NCI-H146 treated with DMSO at 0.1 percent for 48 hours (cell line): ENCODE results near the gene DAP.
A peak's percentile ranks its signal among the peaks of the same experiment; 100 is the strongest.

Source experiments
- DNase-seq: peaks from one replicate; lab custom pipeline; 2025; ENCODE audit not compliant: unreplicated experiment; lab: John Stamatoyannopoulos, UW

DAP gene

GRCh38 chr5:10695055-10695649 lies 65.9 kb downstream of the DAP start:
- peak; percentile 6 for DNase-seq

DNA sequence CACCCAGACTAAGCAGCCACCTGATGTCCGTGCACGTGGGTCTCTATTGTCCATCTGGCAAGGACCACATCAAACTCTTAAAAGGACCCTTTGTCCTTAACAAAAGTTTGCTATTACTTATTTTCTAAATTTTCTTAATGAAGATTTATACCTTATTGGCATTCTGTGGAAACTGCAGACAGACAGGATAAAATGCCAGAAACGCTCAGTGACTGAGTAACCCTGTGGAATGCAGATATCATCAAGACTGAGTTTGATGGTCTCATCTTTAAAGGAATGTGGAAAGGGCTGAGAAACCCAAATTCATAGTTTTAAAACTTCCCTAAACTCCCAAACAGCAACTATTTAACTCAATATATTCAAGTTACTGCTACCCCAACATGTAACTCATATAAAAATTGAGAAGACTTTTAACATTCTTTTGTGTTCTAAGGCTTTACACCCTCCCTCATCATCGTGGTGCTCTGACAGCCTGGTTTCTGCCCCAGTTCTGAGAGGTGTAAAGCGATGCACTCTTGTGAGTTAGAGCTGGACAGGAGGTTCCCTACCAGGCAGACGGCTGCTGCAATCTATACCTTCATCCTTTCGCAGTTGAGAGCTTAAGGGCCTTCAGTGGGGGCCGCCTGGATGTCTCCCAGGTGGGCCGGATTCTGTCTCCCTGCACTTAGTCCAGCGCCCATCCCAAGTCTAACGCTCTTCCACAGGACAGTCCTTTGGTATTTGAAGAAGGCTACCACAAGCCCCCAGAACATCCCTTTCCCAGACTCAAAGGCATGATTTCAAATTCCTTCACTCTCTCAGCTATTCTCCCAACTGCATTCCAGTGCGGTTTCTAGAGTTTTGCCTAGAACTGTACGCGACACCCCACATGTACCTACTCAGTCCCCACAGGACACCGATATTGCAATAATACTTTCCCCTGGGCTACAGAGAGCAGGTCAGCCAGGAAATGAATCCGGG lies 68.9 kb downstream of the DAP start:
- DNase-seq, result no peak

DNA sequence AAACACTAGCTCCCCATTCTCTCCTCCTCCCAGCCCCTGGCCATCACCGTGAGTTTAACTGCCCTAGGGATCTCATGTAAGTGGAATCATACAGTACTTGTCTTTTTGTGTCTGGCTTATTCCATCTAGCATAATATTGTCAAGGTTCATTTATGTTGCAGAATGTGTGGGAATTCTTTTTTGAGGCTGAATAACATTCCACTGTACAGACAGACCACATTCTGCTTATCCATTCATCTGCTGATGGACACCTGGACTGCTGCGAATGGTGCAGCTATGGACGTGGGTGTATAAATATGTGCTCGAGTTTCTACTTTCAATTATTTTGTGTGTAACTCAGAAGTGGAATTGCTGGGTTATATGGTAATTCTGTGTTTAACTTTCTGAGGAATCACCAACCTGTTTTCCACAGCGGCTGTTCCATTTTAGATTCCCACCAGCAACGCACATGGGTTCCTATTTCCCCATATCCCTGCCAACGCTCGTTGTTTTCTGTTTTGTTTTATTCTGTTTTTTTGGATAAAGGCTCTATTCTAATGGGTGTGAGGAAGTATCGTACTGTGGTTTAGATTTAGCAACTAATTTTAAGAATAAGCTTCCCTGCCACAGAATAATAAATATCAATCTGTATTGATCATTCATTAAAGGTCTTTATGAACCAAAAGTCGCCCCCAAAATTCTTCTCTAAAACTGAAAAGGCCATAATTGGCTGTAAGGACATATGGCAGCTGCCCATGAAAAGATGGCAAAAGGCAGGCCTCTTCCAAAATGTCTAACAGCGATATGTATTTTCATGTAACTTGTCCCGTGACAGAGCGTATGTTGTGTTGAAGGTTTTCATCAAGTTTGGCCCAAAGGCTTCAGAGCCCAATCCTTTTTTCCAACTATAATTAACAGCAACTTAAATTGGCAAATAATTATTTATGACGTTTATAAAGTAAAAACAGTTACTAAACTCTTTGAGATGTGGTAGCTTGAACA lies 70.3 kb downstream of the DAP start:
- DNase-seq, result no peak

GRCh38 chr5:10689391-10690081 lies 71.5 kb downstream of the DAP start:
- no peak for DNase-seq

DNA sequence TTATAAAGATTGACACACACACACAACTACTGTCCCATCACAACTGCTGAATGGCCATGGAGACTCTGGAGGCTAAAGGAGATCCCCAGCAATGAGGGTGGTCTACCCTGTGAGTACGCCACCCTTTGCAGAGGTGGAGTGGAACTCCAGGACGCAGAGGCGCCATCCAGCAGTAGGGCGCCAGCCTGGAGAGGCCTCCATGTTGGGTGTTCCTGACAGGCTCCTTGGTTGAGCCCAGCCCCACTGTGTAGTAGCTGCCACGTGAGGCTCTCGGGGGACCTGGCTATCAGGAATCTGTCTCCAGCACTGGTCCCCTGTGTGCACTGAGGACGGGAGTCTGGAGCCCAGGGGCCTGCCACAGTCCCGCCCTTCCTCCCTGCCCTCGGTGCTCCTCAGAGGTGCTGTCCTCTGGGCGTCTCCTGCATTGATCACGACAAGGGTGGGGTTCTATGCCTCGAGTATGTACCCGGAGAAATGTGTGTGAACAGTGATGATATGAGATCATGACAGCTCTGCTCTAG lies 72.3 kb downstream of the DAP start:
- DNase-seq, result no peak

- no peak for DNase-seq
These were observed 74.1 kb downstream of the DAP start for GRCh38 chr5:10686890-10687289.

- no peak for DNase-seq
These were observed 75.9 kb downstream of the DAP start for GRCh38 chr5:10685115-10685521.

GRCh38 chr5:10684303-10685086 lies 76.5 kb downstream of the DAP start:
- no peak for DNase-seq

DNA sequence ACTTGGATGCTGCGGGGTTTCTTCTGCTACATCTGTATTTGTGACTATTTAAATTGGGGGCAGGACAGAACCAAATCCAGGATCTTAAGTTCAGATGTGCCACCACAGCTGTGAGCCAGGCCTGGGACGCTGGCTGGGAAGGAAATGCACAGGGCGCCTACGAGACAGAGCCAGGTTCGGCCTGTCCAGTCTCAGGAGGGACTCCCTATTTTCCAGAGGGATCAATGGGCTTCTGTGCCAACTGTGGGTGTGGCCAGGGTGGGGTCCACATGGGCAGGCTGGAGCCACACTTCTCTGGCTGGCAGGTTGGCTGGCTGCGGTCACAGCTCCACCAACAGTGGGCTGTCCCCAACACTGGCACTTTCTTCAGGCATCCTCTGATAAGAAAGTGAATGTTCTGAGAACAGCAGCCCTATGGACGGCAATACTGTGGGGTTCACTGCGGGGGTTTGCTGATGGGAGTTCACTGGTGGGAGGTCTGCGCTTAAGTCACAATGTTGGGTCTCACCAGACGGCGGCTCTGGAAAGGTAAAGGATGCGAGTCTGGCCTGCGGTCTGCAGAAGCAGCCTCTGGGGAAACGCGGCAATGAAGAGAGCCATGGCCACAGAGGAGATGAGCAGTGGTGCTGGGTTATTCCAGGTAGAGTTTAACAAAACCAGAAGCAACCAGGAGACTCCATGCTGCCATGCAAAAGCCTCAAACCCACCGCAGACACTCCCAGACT lies 78.1 kb downstream of the DAP start:
- DNase-seq, result no peak

DNA sequence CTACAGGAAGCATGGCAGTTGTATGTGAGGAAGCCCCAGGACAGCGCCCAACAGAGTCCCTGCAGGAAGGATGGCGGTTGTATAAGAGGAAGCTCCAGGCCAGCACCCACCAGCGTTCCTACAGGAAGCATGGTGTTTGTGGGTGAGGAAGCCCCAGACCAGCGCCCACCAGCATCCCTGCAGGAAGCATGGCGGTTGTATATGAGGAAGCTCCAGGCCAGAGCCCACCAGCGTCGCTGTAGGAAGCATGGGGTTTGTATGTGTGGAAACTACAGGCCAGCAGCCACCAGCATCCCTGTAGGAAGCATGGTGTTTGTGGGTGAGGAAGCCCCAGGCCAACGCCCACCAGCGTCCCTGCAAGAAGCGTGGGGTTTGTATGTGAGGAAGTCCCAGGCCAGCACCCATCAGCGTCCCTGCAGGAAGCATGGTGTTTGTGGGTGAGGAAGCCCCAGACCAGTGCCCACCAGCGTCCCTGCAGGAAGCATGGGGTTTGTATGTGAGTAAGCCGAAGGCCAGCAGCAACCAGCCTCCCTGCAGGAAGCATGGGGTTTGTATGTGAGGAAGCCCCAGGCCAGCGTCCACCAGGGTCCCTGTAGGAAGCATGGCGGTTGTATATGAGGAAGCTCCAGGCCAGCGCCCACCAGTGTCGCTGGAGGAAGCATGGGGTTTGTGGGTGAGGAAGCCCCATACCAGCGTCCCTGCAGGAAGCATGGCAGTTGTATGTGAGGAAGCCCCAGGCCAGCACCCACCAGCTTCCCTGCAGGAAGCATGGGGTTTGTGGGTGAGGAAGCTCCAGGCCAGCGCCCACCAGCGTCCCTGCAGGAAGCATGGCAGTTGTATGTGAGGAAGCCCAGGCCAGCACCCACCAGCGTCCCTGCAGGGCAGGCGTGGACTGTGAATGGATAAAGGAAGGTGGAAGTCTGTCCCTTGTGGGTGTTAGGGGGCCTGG lies 79.0 kb downstream of the DAP start:
- no peak for DNase-seq

DNA sequence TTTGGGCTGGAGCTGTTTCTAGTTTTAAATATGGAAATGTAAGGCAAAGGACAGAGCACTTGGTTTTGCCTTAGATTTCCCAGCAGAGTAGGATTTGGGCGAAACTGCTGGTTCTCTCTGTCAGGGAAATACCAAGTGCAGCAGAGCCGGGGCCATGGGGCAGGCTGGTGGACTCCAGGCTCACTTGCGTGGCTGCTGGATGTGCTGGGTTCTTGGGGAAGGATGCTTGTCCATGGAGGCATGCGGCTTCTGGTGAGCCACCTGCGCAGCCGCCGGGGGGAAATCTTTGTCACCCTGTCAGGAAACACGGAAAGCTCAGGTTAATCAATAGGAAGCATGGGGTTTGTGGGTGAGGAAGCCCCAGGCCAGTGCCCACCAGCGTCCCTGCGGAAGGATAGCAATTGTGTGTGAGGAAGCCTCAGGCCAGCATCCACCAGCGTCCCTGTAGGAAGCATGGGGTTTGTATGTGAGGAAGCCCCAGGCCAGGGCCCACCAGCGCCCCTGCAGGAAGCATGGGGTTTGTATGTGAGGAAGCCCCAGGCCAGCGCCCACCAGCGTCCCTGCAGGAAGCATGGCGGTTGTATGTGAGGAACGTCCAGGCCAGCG lies 80.1 kb downstream of the DAP start:
- no peak for DNase-seq

- DNase-seq, result no peak
These were observed 81.6 kb downstream of the DAP start for GRCh38 chr5:10679336-10679988.

GRCh38 chr5:10678244-10678643 lies 82.8 kb downstream of the DAP start:
- DNase-seq, result no peak

GRCh38 chr5:10677533-10677932 lies 83.5 kb downstream of the DAP start:
- DNase-seq, result no peak

DNA sequence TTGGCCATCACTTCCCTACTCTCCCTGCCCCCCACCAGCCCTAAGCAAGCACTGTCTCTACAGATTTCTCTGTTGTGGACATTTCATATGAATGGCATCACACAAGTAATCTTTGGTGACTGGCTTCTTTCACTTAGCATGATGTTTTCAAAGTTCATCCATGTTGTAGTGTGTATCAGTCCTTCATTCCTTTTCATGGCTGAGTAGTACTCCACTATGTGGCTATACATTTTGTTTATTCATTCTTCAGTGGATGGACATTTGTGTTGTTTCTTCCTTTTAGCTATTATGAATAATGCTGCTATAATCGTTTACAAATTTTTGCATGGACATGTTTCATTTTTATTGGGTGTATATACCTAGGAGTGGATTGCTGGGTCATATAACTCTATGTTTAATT lies 84.1 kb downstream of the DAP start:
- DNase-seq, result no peak

GRCh38 chr5:10676224-10676623 lies 84.8 kb downstream of the DAP start:
- DNase-seq, result no peak

DNA sequence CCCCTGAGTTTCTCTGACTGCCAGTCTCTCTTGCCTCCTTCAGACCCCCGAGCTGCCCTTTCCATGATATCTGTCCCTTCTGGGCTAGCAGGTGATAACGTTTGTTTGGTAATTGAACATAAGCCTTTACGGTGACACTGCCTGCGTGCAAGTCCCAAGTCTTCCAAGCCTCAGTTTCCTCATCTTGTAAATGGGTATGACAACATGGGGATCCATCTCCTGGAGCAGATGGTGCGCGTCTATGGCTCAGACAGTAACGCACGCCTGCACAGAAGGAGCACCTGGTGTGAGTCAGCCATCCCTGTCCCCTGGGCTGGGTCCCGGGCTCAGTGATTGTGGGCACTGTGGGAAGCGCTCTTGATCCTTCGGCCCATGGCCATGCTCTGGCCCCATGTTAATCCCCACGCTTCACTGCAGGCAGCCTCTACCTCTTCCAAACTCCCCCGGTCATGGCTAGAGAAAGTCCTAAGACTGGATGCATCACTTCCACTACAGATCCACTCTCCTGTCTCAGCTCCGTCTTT lies 85.8 kb downstream of the DAP start:
- DNase-seq, result no peak
